ENCODE data around the gene ZNF397. TPM values are rescaled to one million over a fixed set of nuclear protein-coding genes. Genes with fewer than 3 reads are reported as not detected.

ZNF397 gene
- 35.2 and 48.7 TPM in 2 replicates for total RNA-seq

DNA sequence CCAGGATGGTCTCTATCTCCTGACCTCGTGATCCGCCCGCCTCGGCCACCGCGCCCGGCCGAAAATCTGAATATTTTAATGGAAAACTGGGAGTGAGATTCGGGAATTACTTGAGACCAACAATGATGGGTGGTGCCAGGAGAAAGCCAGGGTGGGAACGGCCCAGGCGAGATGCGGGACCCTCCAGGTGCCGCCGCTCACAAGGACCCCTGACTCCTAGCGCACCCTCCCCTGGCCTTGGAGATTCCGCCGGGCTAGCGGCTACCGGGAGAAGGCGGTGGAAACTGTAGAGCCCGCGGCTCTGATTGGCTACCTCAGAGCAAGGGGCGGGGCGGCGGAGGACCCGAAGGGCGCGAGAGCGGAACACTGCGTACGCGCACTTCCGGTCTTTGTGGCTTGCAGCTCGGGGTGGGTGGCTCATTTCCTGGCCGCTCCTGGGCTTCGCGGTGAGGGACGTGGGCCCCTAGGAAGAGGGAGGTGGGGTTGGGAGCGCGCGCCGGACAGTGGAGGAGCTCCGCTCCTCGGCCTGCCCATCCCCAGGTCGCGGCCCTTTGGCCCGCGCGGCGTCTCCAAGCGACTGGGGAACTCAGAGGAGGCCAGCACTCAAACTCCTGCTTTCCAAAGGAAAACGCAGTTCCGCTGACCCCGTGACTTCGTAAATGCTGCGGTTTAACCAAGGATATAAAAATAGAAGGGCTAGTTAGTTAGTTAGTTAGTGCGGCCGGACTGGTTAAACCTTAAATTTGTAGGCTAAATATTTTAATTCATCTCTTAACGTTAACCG lies at the start of gene ZNF397:
TSS of gene ZNF397 (plus strand) at position 371 of the 784 bp plus-strand sequence. CDS start 1,437 bp downstream, outside the sequence.
- TF ChIP-seq, protein P1, sequence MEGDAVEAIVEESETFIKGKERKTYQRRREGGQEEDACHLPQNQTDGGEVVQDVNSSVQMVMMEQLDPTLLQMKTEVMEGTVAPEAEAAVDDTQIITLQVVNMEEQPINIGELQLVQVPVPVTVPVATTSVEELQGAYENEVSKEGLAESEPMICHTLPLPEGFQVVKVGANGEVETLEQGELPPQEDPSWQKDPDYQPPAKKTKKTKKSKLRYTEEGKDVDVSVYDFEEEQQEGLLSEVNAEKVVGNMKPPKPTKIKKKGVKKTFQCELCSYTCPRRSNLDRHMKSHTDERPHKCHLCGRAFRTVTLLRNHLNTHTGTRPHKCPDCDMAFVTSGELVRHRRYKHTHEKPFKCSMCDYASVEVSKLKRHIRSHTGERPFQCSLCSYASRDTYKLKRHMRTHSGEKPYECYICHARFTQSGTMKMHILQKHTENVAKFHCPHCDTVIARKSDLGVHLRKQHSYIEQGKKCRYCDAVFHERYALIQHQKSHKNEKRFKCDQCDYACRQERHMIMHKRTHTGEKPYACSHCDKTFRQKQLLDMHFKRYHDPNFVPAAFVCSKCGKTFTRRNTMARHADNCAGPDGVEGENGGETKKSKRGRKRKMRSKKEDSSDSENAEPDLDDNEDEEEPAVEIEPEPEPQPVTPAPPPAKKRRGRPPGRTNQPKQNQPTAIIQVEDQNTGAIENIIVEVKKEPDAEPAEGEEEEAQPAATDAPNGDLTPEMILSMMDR (IDR thresholded peaks at IDR 0.05), result no peak
- peaks cover 22% of the 10 kb centered on the region for H3K4me1 Mint-ChIP-seq
- intact Hi-C loops (cut with micrococcal nuclease), result loop anchor here (1.0 to 5.0 kb wide), 9 partner anchors 26 to 888 kb away; partner anchors contain the start of genes ELP2, GALNT1, INO80C and MAPRE2
- DNase-seq (peak; percentile 93), ATAC-seq (ENCODE audit: low read depth) (peak; percentile 97)
- ChIA-PET CTCF (interaction anchor here (0.7 to 2.5 kb wide), 5 partner anchors 49 to 234 kb away, joined by 3 to 8 read pairs (median 5); partner anchors contain the start of gene ZSCAN30), POLR2A (interaction anchor here (0.5 to 4.2 kb wide), 27 partner anchors 9 to 569 kb away, joined by 3 to 54 read pairs (median 4); partner anchors contain the start of genes INO80C, MAPRE2, ZNF24 and ZSCAN30)
- peaks cover 17% of the 10 kb centered on the region for H3K9me3 Mint-ChIP-seq
- H3K27ac Mint-ChIP-seq, result peak within 1 kb of the TSS; percentile 98
- H3K27me3 Mint-ChIP-seq, result no peaks in the 10 kb centered on the region
- H3K36me3 Mint-ChIP-seq (ENCODE audit: low read depth), result peaks cover 50% of the 10 kb centered on the region
- H3K4me3 Mint-ChIP-seq, result peak within 1 kb of the TSS; percentile 97

GRCh38 chr18:35191698-35192025 lies 49.2 kb upstream of the ZNF397 start:
- intact Hi-C loops (cut with micrococcal nuclease), result no loop called here
- DNase-seq (no peak), ATAC-seq (ENCODE audit: low read depth) (no peak)
- CTCF ChIA-PET, result no interaction called here
- Mint-ChIP-seq H3K9me3 (no peaks in the 10 kb centered on the region), H3K27ac (no peak overlapping the region), H3K4me1 (no peaks in the 10 kb centered on the region), H3K36me3 (ENCODE audit: low read depth) (no peaks in the 10 kb centered on the region), H3K4me3 (no peak overlapping the region), H3K27me3 (peaks cover 2% of the 10 kb centered on the region)
- TF ChIP-seq, protein P1 (IDR thresholded peaks at IDR 0.05), result no peak
- POLR2A ChIA-PET, result interaction anchor here (0.7 kb wide), 1 partner anchor 10 kb away, joined by 3 read pairs; no protein-coding TSS in a partner anchor

GRCh38 chr18:35192415-35192814 lies 48.4 kb upstream of the ZNF397 start:
- DNase-seq (no peak), ATAC-seq (ENCODE audit: low read depth) (no peak)
- POLR2A ChIA-PET, result no interaction called here
- Mint-ChIP-seq H3K9me3 (no peaks in the 10 kb centered on the region), H3K4me1 (no peaks in the 10 kb centered on the region), H3K27me3 (peaks cover 2% of the 10 kb centered on the region), H3K4me3 (no peak overlapping the region), H3K36me3 (ENCODE audit: low read depth) (no peaks in the 10 kb centered on the region), H3K27ac (no peak overlapping the region)
- intact Hi-C loops (cut with micrococcal nuclease), result no loop called here
- CTCF ChIA-PET, result interaction anchor here (1.0 kb wide), 1 partner anchor 14 kb away, joined by 3 read pairs; no protein-coding TSS in a partner anchor
- TF ChIP-seq, protein P1 (IDR thresholded peaks at IDR 0.05), result no peak

GRCh38 chr18:35193316-35193715 lies 47.5 kb upstream of the ZNF397 start:
- Mint-ChIP-seq H3K36me3 (ENCODE audit: low read depth) (no peaks in the 10 kb centered on the region), H3K27ac (no peak overlapping the region), H3K9me3 (no peaks in the 10 kb centered on the region), H3K4me3 (no peak overlapping the region), H3K27me3 (peaks cover 2% of the 10 kb centered on the region), H3K4me1 (no peaks in the 10 kb centered on the region)
- ChIA-PET POLR2A (no interaction called here), CTCF (interaction anchor here (1.0 kb wide), 1 partner anchor 15 kb away, joined by 3 read pairs; no protein-coding TSS in a partner anchor)
- ATAC-seq (ENCODE audit: low read depth) (no peak), DNase-seq (no peak)
- TF ChIP-seq, protein P1 (IDR thresholded peaks at IDR 0.05), result no peak
- intact Hi-C loops (cut with micrococcal nuclease), result no loop called here

DNA sequence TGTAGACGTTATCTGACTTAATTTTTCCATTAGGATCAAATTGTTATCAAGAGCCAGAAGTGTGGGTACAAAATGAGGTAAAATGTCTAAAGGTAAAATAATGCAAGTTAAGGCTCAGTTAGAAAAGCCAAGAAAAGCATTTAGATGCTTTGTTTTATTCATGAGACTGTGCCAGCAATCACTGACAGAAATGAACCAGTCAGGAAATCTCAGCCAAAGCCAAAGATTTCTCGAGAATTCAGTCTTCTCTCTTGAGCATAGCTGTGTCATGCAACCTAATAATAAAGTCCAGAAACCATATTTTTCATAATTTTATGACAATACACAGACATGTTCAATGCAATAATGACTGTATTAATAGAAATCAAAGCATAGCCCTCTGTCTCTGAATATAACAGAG lies 43.5 kb upstream of the ZNF397 start:
- ATAC-seq (ENCODE audit: low read depth) (no peak), DNase-seq (no peak)
- Mint-ChIP-seq H3K27ac (no peak overlapping the region), H3K9me3 (no peaks in the 10 kb centered on the region), H3K4me1 (no peaks in the 10 kb centered on the region), H3K27me3 (peaks cover 2% of the 10 kb centered on the region), H3K4me3 (no peak overlapping the region), H3K36me3 (ENCODE audit: low read depth) (no peaks in the 10 kb centered on the region)
- intact Hi-C loops (cut with micrococcal nuclease), result no loop called here
- POLR2A ChIA-PET, result no interaction called here
- TF ChIP-seq, protein P1 (IDR thresholded peaks at IDR 0.05), result no peak
- CTCF ChIA-PET, result no interaction called here

All from activated B cell treated with CpG ODN at 0.5 μM for 24 hours (primary cell).